ENCODE measurements around the gene PPP1R7.

PPP1R7 gene

GRCh38 chr2:241179899-241180298, 29.6 kb downstream of the PPP1R7 start:
- H3K4me3 ChIP-seq (ENCODE audit: low read depth, low read length): no peak overlapping the region
- TF ChIP-seq CTCF (IDR thresholded peaks at IDR 0.05; ENCODE audit: borderline replicate concordance, insufficient read depth, low read depth, low read length): no peak

DNA sequence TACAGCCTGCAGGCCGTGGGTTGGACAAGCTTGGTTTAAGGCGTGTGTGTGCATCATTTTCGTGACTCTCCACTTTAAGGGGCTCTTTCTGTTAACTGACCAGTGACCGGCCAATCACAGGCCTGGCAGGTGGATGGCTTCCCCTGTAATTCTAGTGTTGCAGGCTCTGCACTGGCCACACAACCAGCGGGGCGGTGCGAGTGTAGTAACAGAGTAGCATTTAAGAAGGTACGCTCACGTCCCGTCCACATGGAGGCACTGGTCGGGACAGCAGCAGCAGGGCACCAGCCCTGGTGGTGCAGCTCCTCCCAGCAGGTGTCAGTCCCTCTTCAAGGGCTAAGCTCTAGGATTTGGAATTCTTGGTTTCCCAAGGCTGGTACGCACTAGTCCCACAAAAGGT, 30.2 kb downstream of the PPP1R7 start:
- no peak overlapping the region for H3K4me3 ChIP-seq (ENCODE audit: low read depth, low read length)
- TF ChIP-seq CTCF (IDR thresholded peaks at IDR 0.05; ENCODE audit: borderline replicate concordance, insufficient read depth, low read depth, low read length): no peak

DNA sequence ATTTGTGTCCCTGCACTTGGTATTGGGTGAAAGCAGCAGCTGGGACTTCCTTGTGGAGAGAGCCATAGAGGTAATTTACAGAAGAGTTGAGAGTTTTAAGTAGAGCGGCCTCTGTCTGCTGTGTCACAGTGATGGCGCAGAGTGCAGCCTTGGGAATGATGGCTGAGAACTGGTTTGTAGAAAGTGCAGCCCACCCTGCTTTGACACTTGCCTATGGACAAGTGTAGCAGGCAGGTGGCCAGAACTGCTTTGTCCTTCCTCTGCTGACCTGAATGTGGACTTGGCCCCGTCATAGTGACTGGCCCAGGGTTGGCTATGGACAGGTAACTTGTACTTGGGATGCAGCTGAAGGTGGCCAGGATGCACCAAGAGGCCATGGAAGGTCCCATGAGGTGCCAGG, 31.9 kb downstream of the PPP1R7 start:
- H3K4me3 ChIP-seq (ENCODE audit: low read depth, low read length): no peak overlapping the region
- TF ChIP-seq CTCF (IDR thresholded peaks at IDR 0.05; ENCODE audit: borderline replicate concordance, insufficient read depth, low read depth, low read length): no peak

GRCh38 chr2:241182531-241183133, 32.4 kb downstream of the PPP1R7 start:
- no peak for TF ChIP-seq CTCF (IDR thresholded peaks at IDR 0.05; ENCODE audit: borderline replicate concordance, insufficient read depth, low read depth, low read length)
- H3K4me3 ChIP-seq (ENCODE audit: low read depth, low read length): no peak overlapping the region

DNA sequence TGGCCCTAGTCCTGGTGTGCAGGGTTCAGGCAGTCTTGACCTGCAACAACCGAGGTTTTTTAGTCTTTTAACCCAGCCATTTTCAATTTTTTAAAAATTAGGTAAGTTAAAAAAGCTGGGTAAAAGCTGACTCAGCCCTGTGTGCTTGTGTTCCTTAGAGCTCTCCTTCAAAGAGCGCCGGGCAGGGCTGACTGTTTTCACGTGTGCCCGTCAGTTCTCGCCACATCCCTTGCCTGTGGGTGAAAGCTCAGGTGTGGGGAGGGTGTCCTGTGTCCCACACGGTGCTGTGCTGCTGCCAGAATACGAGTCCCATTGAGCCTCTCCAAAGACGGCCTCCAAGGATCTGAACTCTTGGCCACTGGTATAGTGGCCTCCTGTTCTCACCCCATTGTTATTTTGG, 33.0 kb downstream of the PPP1R7 start:
- no peak for TF ChIP-seq CTCF (IDR thresholded peaks at IDR 0.05; ENCODE audit: borderline replicate concordance, insufficient read depth, low read depth, low read length)
- H3K4me3 ChIP-seq (ENCODE audit: low read depth, low read length): no peak overlapping the region

GRCh38 chr2:241184901-241185300, 34.6 kb downstream of the PPP1R7 start:
- H3K4me3 ChIP-seq (ENCODE audit: low read depth, low read length): no peak overlapping the region
- TF ChIP-seq CTCF (IDR thresholded peaks at IDR 0.05; ENCODE audit: borderline replicate concordance, insufficient read depth, low read depth, low read length): no peak

- H3K4me3 ChIP-seq (ENCODE audit: low read depth, low read length): no peak overlapping the region
- TF ChIP-seq CTCF (IDR thresholded peaks at IDR 0.05; ENCODE audit: borderline replicate concordance, insufficient read depth, low read depth, low read length): no peak
Measured at GRCh38 chr2:241185961-241186360, 35.7 kb downstream of the PPP1R7 start.
